Transverse colon (tissue), 4 donors: ENCODE data around the gene PPP1R14B. TPM values are rescaled to one million over a fixed set of nuclear protein-coding genes. Genes with fewer than 3 reads are reported as not detected.

Experiments used
- DNase-seq: peaks from one replicate; pipeline ENCODE4 v3.0.0-alpha.2; 2019
- H3K27ac ChIP-seq, 4 donors: fragments of 200-600 bp; sonication (generic); 2 replicates each; pipeline ENCODE4 v1.5.1; 2016 to 2018; ENCODE audit warnings: inconsistent platforms in 4 of 4
- H3K27me3 ChIP-seq: fragments of 200-600 bp; sonication (generic); 2 replicates; pipeline ENCODE4 v1.5.1; 2017; ENCODE audit warnings: inconsistent platforms
- H3K36me3 ChIP-seq, 4 donors: fragments of 200-600 bp; sonication (generic); 2 replicates each; pipeline ENCODE4 v1.5.1; 2017 to 2019; ENCODE audit warnings: inconsistent platforms in 4 of 4
- H3K4me1 ChIP-seq, 4 donors: fragments of 200-600 bp; sonication (generic); 2 replicates each; pipeline ENCODE4 v1.5.1; 2017 to 2020; ENCODE audit warnings: inconsistent platforms in 4 of 4
- H3K4me3 ChIP-seq, 4 donors: fragments of 200-600 bp; sonication (generic); 1 replicate in 1 of 4; 2 replicates in 3 of 4; pipeline versions ENCODE4 v1.5.1 to v1.6.1; 2017 to 2019; ENCODE audit warnings: inconsistent platforms in 4 of 4
- H3K9me3 ChIP-seq, 2 donors: fragments of 200-600 bp; sonication (generic); 2 replicates each; pipeline ENCODE4 v1.5.1; 2017 to 2019; ENCODE audit warnings: inconsistent platforms in 2 of 2
- CTCF ChIP-seq, 5 experiments: fragments of 200-600 bp in 3 of 5; fragments of 450-650 bp in 2 of 5; sonication (generic) in 3 of 5; IDR thresholded peaks; 1 replicate in 2 of 5; 2 replicates in 3 of 5; pipeline ENCODE4 v1.5.1; 2016 to 2017; ENCODE audit warnings: antibody characterized with exemption in 5 of 5, inconsistent platforms in 3 of 5, mild to moderate bottlenecking in 2 of 5, moderate library complexity in 1 of 5
- EP300 ChIP-seq: sonication (generic); formaldehyde crosslinking; IDR thresholded peaks from one replicate; pipeline ENCODE4 v1.6.1; 2017; ENCODE audit warnings: antibody characterized with exemption, low read depth
- POLR2A ChIP-seq: fragments of 450-650 bp; IDR thresholded peaks from one replicate; pipeline ENCODE4 v1.6.1; 2016; ENCODE audit warnings: antibody characterized with exemption, mild to moderate bottlenecking, moderate library complexity
- POLR2AphosphoS5 ChIP-seq, 3 donors: sonication (generic); formaldehyde crosslinking; IDR thresholded peaks; one replicate each; pipeline ENCODE4 v1.6.1; 2016; ENCODE audit warnings: antibody characterized with exemption in 3 of 3
- WGBS, 2 donors: methylation state at CpG; one replicate each; pipeline ENCODE4 v1.1.5; 2018; ENCODE audit warnings: low coverage in 1 of 2; 5-methylcytosine and 5-hydroxymethylcytosine counted together
- in situ Hi-C, 4 donors: fragments of 200-750 bp; cut with MboI; loops; one replicate each; pipeline versions ENCODE4 v1.15.0 to v1.15.1; 2017; ENCODE audit warnings: low sequenced_read_pairs in 3 of 4, low pct_ligation_motif_present in 1 of 4, low pct_unique_long_range_greater_than_20kb in 1 of 4
- intact Hi-C: fragments of 100-400 bp; cut with DNase I; formaldehyde crosslinking; loops from one replicate; pipeline ENCODE4 v1.15.1; 2023; ENCODE audit warnings: low total_unique reads
- total RNA-seq, 4 donors: library from RNA; depleted of rRNA; stranded (reverse); fragments of >200 nt; gene quantifications; one replicate each; pipeline ENCODE4 v1.1.0, GENCODE V29; 2016

Gene PPP1R14B
- total RNA-seq, 4 donors from 2014 or later, result 62.8 to 80.4 (median 73.2) TPM

GRCh38 chr11:64243236-64243854 lies 3.4 kb downstream of the PPP1R14B start:
- H3K4me3 ChIP-seq, result peak overlapping the region in 1 of 4 donors; percentile 83
- DNase-seq, result no peak
- H3K27ac ChIP-seq, result peak overlapping the region; percentile 96 to 100 (median 98)

GRCh38 chr11:64241491-64242374 lies 5.0 kb downstream of the PPP1R14B start:
- peak overlapping the region; percentile 65 to 96 (median 82) for H3K4me3 ChIP-seq
- H3K4me1 ChIP-seq, result peaks cover 33 to 72% (median 59%) of the 10 kb centered on the region in 4 donors
- in situ Hi-C loops (no loop called here), intact Hi-C loops (no loop called here)
- WGBS, 2 donors, result 0% methylated on average over 61 of the region's 63 CpGs; no CpG with 5 or more reads in 1 of the 2 donors
- no peaks in the 10 kb centered on the region for H3K27me3 ChIP-seq
- H3K36me3 ChIP-seq, result no peaks in the 10 kb centered on the region
- H3K9me3 ChIP-seq, result no peaks in the 10 kb centered on the region
- peak overlapping the region; percentile 96 to 100 (median 98) for H3K27ac ChIP-seq
- peak; percentile 72 for DNase-seq
- TF ChIP-seq POLR2A (peak; percentile 89), EP300 (no peak), CTCF (IDR thresholded peaks at IDR 0.05) (peak in 2 of 5 experiments; percentile 3 to 24), POLR2AphosphoS5 (IDR thresholded peaks at IDR 0.05) (peak; percentile 93 to 96 (median 94))

More at GRCh38 chr11:64243236-64243854, 3.4 kb downstream of the PPP1R14B start:
- Histone ChIP-seq H3K4me1 (peaks cover 27 to 62% (median 50%) of the 10 kb centered on the region in 4 donors), H3K36me3 (no peaks in the 10 kb centered on the region), H3K27me3 (no peaks in the 10 kb centered on the region), H3K9me3 (no peaks in the 10 kb centered on the region)
- TF ChIP-seq POLR2A (no peak), CTCF (IDR thresholded peaks at IDR 0.05) (no peak), EP300 (no peak), POLR2AphosphoS5 (IDR thresholded peaks at IDR 0.05) (no peak)
- 74% methylated on average over 8 of the region's 8 CpGs; no CpG with 5 or more reads in 1 of the 2 donors for WGBS, 2 donors
- intact Hi-C loops (no loop called here), in situ Hi-C loops (no loop called here)

GRCh38 chr11:64241241-64241490 lies 5.6 kb downstream of the PPP1R14B start:
- Histone ChIP-seq H3K36me3 (no peaks in the 10 kb centered on the region), H3K27ac (peak overlapping the region; percentile 96 to 100 (median 98)), H3K9me3 (no peaks in the 10 kb centered on the region), H3K4me1 (peaks cover 33 to 75% (median 60%) of the 10 kb centered on the region in 4 donors), H3K4me3 (peak overlapping the region; percentile 62 to 84 (median 82)), H3K27me3 (no peaks in the 10 kb centered on the region)
- intact Hi-C loops (no loop called here), in situ Hi-C loops (no loop called here)
- peak; percentile 100 for DNase-seq
- 0% methylated on average over 24 of the region's 24 CpGs; no CpG with 5 or more reads in 1 of the 2 donors for WGBS, 2 donors
- TF ChIP-seq POLR2AphosphoS5 (IDR thresholded peaks at IDR 0.05) (no peak), EP300 (no peak), POLR2A (no peak), CTCF (IDR thresholded peaks at IDR 0.05) (no peak)
